GM19324 (cell line): ENCODE data around the gene IGSF10.
"Not testable (repeated sequence)": the region's sequence is repeated elsewhere in the genome, so short reads cannot be mapped to it uniquely, and the experiment has no call there.

Source experiments
- ATAC-seq: cut with Tn5 transposase; IDR thresholded peaks from one replicate; pipeline ENCODE4 v1.9.1; 2021; ENCODE audit warnings: mild to moderate bottlenecking, moderate library complexity; ENCODE audit not compliant: unreplicated experiment, low FRiP score

IGSF10 gene

GRCh38 chr3:151460774-151461450 is at the start of gene IGSF10:
Gene IGSF10 (minus strand): TSS chr3:151461061. CDS start chr3:151458709, 2,352 bp downstream.
- ATAC-seq = no peak

- ATAC-seq = not testable (repeated sequence)
These were observed 48.7 kb upstream of the IGSF10 start for GRCh38 chr3:151509468-151510135.

- ATAC-seq = no peak
These were observed 43.7 kb upstream of the IGSF10 start for GRCh38 chr3:151504606-151505005.

- ATAC-seq = no peak
These were observed 42.2 kb upstream of the IGSF10 start for GRCh38 chr3:151503074-151503473.

- ATAC-seq = no peak
These were observed 41.2 kb upstream of the IGSF10 start for GRCh38 chr3:151501923-151502632.

- ATAC-seq = no peak
These were observed 40.5 kb upstream of the IGSF10 start for GRCh38 chr3:151501171-151501922.

- no peak for ATAC-seq
These were observed 38.3 kb upstream of the IGSF10 start for GRCh38 chr3:151499168-151499567.

GRCh38 chr3:151491525-151491924 is 30.7 kb upstream of the IGSF10 start:
- no peak for ATAC-seq

- ATAC-seq = not testable (repeated sequence)
These were observed 27.0 kb upstream of the IGSF10 start for GRCh38 chr3:151487833-151488232.

GRCh38 chr3:151483961-151484520 is 23.2 kb upstream of the IGSF10 start:
- no peak for ATAC-seq

GRCh38 chr3:151483488-151483887 is 22.6 kb upstream of the IGSF10 start:
- no peak for ATAC-seq

GRCh38 chr3:151480492-151480891 is 19.6 kb upstream of the IGSF10 start:
- no peak for ATAC-seq

- ATAC-seq = no peak
These were observed 18.6 kb upstream of the IGSF10 start for GRCh38 chr3:151479452-151479851.

GRCh38 chr3:151478335-151478697 is 17.5 kb upstream of the IGSF10 start:
- ATAC-seq = no peak

GRCh38 chr3:151477591-151478334 is 16.9 kb upstream of the IGSF10 start:
- ATAC-seq = no peak

- no peak for ATAC-seq
These were observed 15.6 kb upstream of the IGSF10 start for GRCh38 chr3:151476344-151477018.

- ATAC-seq = no peak
These were observed 7.5 kb upstream of the IGSF10 start for GRCh38 chr3:151468284-151468917.

GRCh38 chr3:151467069-151467468 is 6.2 kb upstream of the IGSF10 start:
- no peak for ATAC-seq

GRCh38 chr3:151462991-151463390 is 2.1 kb upstream of the IGSF10 start:
- ATAC-seq = no peak
